Measurements from ENCODE around the gene PLEKHF1. TPM values are rescaled to one million over a fixed set of nuclear protein-coding genes. Genes with fewer than 3 reads are reported as not detected.

Gene PLEKHF1
- total RNA-seq, 1 experiment from 2014 or later, result 5.5 TPM

DNA sequence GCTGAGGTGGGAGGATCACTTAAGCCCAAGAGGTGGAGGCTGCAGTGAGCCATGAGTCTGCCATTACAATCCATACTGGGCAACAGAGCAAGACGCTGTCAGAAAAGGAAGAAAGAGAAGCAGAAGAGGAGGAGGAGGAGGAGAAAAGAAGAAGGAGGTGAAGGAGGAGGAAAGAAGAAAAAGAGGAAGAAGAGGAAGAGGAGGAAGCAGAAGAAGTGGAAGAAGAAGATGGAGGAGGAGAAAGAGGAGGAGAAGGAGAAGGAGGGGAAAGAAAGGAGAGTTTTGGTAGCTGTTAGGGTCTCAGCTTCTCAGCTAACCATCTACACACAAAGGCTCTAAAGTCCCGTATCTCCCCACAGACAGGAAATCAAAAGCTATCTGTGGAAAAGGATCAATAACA lies 23.7 kb upstream of the PLEKHF1 start:
- Histone ChIP-seq H3K9me3 (ENCODE audit: control insufficient read depth in 1 of 2, insufficient read depth in 1 of 2, low read depth in 1 of 2, low read length in 2 of 2) (no peaks in the 10 kb centered on the region), H3K9me2 (ENCODE audit: insufficient read depth) (no peaks in the 10 kb centered on the region), H3K79me2 (ENCODE audit: insufficient read depth, low read length) (no peaks in the 10 kb centered on the region), H2AFZ (ENCODE audit: low read depth, low read length, poor library complexity, severe bottlenecking) (no peak overlapping the region), H3K9ac (ENCODE audit: low read length) (no peak overlapping the region), H3K36me3 (ENCODE audit: control insufficient read depth in 1 of 2, insufficient read depth in 2 of 2, low read length in 2 of 2) (no peaks in the 10 kb centered on the region), H4K20me1 (ENCODE audit: insufficient read depth) (no peaks in the 10 kb centered on the region), H3K27ac (ENCODE audit: low read depth, low read length) (no peak overlapping the region), H3K4me1 (ENCODE audit: control insufficient read depth in 1 of 2, insufficient read depth in 2 of 2, low read length in 2 of 2) (no peaks in the 10 kb centered on the region), H3K4me3 (replicated peaks in 1 of 2; ENCODE audit: low read depth in 1 of 2, low read length in 2 of 2) (no peak overlapping the region), H3K4me2 (ENCODE audit: low read length) (no peak overlapping the region), H3K27me3 (ENCODE audit: insufficient read depth, low read length) (peaks cover 7% of the 10 kb centered on the region; the same call in 1 of the 2 replicates)
- intact Hi-C loops (cut with micrococcal nuclease), result no loop called here
- RAD21 ChIA-PET (ENCODE audit: low non-redundant PET in 1 of 2, low total read pairs in 2 of 2, uncharacterized antibody in 2 of 2, unreplicated experiment in 2 of 2), result no interaction called here
- BruUV-seq (replicated peaks), result no TSS peak
- POLR2A ChIA-PET, result no interaction called here
- TF ChIP-seq CEBPB (IDR thresholded peaks at IDR 0.05; ENCODE audit: low read depth) (no peak), EZH2phosphoT487 (IDR thresholded peaks at IDR 0.05; ENCODE audit: borderline replicate concordance) (no peak), JUND (IDR thresholded peaks at IDR 0.05) (no peak), POLR2A (IDR thresholded peaks at IDR 0.05; ENCODE audit: borderline replicate concordance, extremely low read depth, insufficient read depth, insufficient read length) (no peak), ELF1 (IDR thresholded peaks at IDR 0.05; ENCODE audit: borderline replicate concordance, low read depth) (no peak), POLR2AphosphoS5 (IDR thresholded peaks at IDR 0.05; ENCODE audit: low read depth, low read length) (no peak), FOSL1 (IDR thresholded peaks at IDR 0.05; ENCODE audit: low read depth) (no peak)
- DNase-seq (ENCODE audit: low read depth, low spot score) (no peak), ATAC-seq (no peak)
- CTCF ChIA-PET, result no interaction called here

DNA sequence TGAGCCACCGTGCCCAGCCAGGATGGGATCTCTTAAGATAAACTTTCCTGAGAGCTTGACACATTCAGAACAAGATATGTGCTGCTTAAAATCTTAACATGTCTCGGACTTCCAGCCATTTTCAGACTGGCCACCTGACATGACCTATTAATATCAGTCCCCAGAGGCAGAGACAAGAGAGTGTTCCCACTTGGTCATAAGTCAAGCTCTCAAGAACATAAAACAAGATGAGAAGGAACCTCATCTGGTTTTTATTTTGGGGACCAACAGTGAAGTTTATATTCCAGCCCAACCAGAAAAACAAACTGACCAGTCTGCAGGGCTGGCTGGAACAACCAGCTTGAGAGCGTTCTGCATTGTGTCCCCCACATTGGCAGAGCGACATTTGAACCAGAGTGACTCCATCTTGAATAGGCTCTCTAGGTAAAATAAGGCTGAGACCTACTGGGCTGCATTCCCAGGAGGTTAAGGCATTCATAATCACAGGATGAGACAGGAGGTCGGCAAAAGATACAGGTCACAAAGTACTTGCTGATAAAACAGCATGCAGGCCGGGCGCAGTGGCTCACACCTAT lies 21.8 kb upstream of the PLEKHF1 start:
- Histone ChIP-seq H4K20me1 (ENCODE audit: insufficient read depth) (no peaks in the 10 kb centered on the region), H3K27ac (ENCODE audit: low read depth, low read length) (no peak overlapping the region), H2AFZ (ENCODE audit: low read depth, low read length, poor library complexity, severe bottlenecking) (no peak overlapping the region), H3K9me2 (ENCODE audit: insufficient read depth) (no peaks in the 10 kb centered on the region), H3K4me3 (replicated peaks in 1 of 2; ENCODE audit: low read depth in 1 of 2, low read length in 2 of 2) (no peak overlapping the region), H3K36me3 (ENCODE audit: control insufficient read depth in 1 of 2, insufficient read depth in 2 of 2, low read length in 2 of 2) (no peaks in the 10 kb centered on the region), H3K9me3 (ENCODE audit: control insufficient read depth in 1 of 2, insufficient read depth in 1 of 2, low read depth in 1 of 2, low read length in 2 of 2) (no peaks in the 10 kb centered on the region), H3K4me1 (ENCODE audit: control insufficient read depth in 1 of 2, insufficient read depth in 2 of 2, low read length in 2 of 2) (no peaks in the 10 kb centered on the region), H3K4me2 (ENCODE audit: low read length) (no peak overlapping the region), H3K79me2 (ENCODE audit: insufficient read depth, low read length) (no peaks in the 10 kb centered on the region), H3K27me3 (ENCODE audit: insufficient read depth, low read length) (peaks cover 7% of the 10 kb centered on the region; the same call in 1 of the 2 replicates), H3K9ac (ENCODE audit: low read length) (no peak overlapping the region)
- RAD21 ChIA-PET (ENCODE audit: low non-redundant PET in 1 of 2, low total read pairs in 2 of 2, uncharacterized antibody in 2 of 2, unreplicated experiment in 2 of 2), result no interaction called here
- TF ChIP-seq ZFX (IDR thresholded peaks at IDR 0.05) (no peak), RAD21 (IDR thresholded peaks at IDR 0.05; ENCODE audit: low read depth) (no peak), CBX3 (IDR thresholded peaks at IDR 0.05; ENCODE audit: low read depth) (no peak), SP1 (IDR thresholded peaks at IDR 0.05; ENCODE audit: low read depth) (no peak), YY1 (IDR thresholded peaks at IDR 0.05; ENCODE audit: extremely low read depth, insufficient replicate concordance, low read depth, low read length) (no peak), EGR1 (IDR thresholded peaks at IDR 0.05; ENCODE audit: low read depth) (no peak)
- TF ChIP-seq, protein P1, sequence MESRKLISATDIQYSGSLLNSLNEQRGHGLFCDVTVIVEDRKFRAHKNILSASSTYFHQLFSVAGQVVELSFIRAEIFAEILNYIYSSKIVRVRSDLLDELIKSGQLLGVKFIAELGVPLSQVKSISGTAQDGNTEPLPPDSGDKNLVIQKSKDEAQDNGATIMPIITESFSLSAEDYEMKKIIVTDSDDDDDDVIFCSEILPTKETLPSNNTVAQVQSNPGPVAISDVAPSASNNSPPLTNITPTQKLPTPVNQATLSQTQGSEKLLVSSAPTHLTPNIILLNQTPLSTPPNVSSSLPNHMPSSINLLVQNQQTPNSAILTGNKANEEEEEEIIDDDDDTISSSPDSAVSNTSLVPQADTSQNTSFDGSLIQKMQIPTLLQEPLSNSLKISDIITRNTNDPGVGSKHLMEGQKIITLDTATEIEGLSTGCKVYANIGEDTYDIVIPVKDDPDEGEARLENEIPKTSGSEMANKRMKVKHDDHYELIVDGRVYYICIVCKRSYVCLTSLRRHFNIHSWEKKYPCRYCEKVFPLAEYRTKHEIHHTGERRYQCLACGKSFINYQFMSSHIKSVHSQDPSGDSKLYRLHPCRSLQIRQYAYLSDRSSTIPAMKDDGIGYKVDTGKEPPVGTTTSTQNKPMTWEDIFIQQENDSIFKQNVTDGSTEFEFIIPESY (IDR thresholded peaks at IDR 0.05; ENCODE audit: extremely low read depth, insufficient replicate concordance, low read length), result no peak
- TF ChIP-seq, protein P2, sequence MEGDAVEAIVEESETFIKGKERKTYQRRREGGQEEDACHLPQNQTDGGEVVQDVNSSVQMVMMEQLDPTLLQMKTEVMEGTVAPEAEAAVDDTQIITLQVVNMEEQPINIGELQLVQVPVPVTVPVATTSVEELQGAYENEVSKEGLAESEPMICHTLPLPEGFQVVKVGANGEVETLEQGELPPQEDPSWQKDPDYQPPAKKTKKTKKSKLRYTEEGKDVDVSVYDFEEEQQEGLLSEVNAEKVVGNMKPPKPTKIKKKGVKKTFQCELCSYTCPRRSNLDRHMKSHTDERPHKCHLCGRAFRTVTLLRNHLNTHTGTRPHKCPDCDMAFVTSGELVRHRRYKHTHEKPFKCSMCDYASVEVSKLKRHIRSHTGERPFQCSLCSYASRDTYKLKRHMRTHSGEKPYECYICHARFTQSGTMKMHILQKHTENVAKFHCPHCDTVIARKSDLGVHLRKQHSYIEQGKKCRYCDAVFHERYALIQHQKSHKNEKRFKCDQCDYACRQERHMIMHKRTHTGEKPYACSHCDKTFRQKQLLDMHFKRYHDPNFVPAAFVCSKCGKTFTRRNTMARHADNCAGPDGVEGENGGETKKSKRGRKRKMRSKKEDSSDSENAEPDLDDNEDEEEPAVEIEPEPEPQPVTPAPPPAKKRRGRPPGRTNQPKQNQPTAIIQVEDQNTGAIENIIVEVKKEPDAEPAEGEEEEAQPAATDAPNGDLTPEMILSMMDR (IDR thresholded peaks at IDR 0.05 in 2 of 3, conservative IDR thresholded peaks at IDR 0.05 in 1 of 3; ENCODE audit: borderline replicate concordance in 1 of 3, insufficient read depth in 1 of 3, low read depth in 2 of 3, low read length in 2 of 3), result no peak
- TF ChIP-seq, protein P3, sequence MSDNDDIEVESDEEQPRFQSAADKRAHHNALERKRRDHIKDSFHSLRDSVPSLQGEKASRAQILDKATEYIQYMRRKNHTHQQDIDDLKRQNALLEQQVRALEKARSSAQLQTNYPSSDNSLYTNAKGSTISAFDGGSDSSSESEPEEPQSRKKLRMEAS (IDR thresholded peaks at IDR 0.05), result no peak
- POLR2A ChIA-PET, result interaction anchor here (0.6 kb wide), 1 partner anchor 47 kb away, joined by 3 read pairs; no protein-coding TSS in a partner anchor
- ATAC-seq, result no peak
- no TSS peak for BruUV-seq (replicated peaks)
- CTCF ChIA-PET, result no interaction called here
- intact Hi-C loops (cut with micrococcal nuclease), result no loop called here
- DNase-seq (ENCODE audit: low read depth, low spot score), result no peak
